ENCODE measurements around the gene RHBDL3.
A peak's percentile ranks its signal among the peaks of the same experiment; 100 is the strongest.
"Not testable (repeated sequence)": the region's sequence is repeated elsewhere in the genome, so short reads cannot be mapped to it uniquely, and the experiment has no call there.

Gene RHBDL3

DNA sequence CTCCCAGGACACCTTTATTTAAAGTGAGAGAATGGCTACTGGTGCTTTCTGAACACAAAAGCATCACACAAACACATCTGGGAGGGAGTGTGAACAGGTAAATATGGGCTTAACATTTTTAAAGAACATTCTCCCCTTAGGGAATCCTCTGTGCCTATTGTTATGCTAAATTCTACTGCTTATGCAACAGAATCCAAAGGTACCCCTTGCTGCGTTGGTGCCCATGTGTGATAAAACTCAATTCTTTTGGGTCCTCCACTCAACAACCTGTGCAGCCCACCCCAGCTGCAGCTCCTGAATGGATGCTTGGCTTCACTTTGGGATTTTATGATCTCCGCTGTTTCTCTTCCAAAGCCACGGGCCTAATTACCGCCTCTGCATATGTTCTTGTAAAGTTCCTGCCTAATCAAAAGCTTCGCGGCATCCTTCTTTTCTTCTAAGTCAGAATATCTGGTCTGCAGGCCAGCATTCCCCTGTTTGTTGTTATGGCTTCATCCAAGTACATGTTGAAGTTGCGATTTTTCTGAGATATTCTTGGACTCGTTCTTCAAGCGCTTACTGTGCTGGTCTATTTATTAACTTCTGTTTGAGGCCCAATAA lies 23.9 kb downstream of the RHBDL3 start:
- DNase-seq (ENCODE audit: low spot score): no peak

DNA sequence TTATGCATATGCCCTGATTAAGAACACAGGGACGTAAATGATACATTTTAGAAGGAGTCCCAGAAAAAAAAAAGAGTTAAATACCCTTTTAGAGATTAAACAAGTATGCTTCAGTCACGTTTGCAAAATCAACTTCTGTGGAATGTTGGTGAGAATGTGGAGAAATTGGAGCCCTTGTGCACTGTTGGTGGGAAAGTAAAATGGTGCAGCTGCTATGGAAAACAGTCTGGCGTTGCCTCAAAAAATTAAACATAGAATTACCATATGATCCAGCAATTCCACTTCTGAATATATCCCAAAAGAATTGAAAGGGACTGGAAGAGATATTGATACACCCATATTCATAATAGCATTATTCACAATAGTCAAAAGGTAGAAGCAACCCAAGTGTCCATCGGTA lies 26.5 kb downstream of the RHBDL3 start:
- DNase-seq (ENCODE audit: low spot score): no peak

DNA sequence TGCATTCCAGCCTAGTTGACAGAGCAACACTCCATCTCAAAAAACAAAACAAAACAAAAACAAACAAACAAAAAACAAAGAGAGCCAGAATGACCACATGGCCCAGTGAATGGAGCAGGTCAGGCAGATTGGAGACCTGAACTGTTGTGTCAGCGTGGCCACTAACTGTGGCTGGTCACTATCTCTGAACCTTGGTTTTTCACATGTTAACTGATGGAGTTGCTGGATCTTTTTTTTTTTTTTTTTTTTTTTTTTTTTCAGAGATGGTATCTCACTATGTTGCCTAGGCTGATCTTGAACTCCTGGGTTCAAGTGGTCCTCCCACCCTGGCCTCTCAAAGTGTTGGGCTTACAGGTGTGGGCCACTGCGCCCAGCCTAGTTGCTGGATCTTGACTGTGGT lies 31.8 kb downstream of the RHBDL3 start:
- no peak for DNase-seq (ENCODE audit: low spot score)

DNA sequence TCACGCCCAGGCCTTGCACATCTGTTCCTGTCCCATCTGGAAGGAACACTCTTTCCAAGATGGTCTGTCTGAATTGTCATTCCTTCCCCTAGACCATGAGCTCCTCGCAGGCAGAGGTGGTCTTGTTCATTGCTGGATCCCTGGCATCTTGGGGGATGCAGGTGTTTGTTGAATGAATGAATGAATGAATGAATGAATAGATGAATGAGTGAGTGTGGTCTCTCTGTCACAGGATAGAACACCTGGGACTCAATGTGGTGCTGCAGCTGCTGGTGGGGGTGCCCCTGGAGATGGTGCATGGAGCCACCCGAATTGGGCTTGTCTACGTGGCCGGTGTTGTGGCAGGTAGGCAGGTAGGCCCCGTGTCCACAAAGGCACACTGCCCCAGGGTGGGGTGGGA lies 32.2 kb downstream of the RHBDL3 start:
- no peak for DNase-seq (ENCODE audit: low spot score)

DNA sequence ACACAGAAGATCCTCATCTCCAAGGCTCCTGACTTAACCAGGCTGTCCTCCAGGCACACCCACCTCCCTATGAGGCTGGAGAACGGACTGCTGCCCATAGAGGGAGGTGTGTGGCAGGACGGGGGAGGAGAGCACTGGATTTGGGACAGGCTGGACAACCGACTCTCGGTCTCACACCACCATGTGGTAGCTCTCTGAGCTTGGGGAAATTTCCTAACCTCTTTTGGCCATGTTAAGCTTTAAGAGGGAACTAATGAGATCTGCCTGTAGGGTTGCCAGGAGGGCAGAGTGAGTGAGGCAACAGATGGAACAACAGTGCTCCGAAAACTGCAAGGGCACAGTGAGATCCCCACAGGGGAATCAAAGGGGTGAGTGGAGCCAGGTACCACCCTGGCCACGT lies 32.7 kb downstream of the RHBDL3 start:
- DNase-seq (ENCODE audit: low spot score): peak; percentile 34

DNA sequence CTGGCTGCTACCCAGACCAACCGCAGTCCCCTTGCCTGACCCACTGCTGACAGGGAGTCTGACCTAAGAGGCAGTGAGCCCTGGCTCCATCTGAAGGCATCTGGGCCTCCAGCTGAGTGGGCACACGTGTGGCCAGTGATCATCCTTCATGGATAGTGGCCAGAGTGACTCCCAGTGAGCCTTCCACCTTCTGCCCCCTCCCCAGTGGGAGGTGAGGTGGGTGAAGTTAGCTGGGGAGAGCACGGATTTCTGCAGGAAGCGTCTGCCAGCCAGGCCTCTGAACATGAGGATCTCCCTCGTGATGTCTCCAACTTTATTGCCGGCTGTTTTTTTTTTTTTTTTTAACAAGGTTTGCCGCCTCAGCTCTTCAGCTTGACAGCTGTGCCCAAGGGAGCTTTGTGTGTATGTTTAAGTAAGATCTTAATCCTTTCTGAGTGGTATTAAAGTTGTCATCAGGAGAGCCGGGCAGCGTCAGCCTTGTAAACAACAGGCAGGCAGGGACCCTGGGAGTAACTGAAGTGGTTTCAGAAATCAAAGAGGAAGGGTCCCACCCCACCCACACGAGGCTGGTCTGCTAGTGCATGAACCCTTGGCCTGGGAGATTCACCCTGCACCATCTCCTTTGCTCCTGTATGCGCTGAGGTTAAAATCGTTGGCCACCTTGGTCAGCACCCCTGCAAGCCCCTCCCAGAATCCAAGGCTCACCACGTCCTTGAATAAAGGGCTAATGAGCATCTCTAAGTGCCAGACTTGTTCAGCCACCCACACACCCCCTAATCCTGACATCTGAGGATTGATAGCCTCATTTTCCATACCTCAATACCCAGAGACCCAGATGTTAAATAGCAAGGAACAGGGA lies 33.3 kb downstream of the RHBDL3 start:
- no peak for DNase-seq (ENCODE audit: low spot score)

DNA sequence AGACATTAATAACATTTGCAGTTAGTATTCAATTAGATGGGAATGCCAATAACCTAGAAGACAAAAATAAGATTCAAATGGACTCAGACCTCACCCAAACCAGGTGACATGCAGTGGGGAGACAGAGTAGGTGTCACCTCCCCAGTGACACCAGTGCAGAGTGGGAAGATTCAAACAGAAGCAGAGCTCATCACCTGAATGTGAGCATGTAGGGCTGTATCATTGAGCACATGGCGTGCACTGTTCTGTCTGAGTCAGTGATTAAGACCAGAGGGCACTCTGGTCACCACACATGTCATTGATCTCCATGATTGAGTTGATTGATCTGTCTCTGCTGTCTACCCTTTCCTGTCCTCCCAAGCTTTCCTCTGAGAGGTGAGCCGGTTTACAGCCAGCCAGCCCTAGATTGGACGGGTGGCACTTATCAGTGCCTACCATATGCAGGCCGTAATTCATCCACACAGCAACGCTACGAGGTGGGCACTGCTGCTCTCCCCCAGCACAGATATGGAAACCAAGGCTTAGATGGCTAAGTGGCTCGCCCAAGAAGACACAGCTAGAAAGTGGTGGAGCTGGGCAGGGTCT lies 34.0 kb downstream of the RHBDL3 start:
- DNase-seq (ENCODE audit: low spot score): no peak

DNA sequence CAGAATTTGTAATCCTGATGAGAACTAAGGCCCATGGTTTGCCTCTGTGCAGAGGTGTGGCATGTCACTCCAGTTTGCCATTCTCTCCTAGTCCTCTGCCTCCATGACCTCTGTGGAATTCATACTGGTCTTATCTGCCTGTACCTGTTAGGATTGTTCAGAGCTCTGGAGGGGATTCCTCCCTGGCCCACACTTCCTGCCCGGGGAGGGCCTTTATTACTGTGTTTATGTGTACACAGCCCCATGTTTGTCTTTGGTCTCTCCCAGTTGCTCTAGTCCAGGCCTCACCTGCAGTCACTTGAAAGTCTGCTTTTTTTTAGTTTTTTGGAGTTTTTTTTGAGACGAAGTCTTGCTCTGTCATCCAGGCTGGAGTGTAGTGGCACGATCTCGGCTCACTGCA lies 36.4 kb downstream of the RHBDL3 start:
- DNase-seq (ENCODE audit: low spot score): no peak

DNA sequence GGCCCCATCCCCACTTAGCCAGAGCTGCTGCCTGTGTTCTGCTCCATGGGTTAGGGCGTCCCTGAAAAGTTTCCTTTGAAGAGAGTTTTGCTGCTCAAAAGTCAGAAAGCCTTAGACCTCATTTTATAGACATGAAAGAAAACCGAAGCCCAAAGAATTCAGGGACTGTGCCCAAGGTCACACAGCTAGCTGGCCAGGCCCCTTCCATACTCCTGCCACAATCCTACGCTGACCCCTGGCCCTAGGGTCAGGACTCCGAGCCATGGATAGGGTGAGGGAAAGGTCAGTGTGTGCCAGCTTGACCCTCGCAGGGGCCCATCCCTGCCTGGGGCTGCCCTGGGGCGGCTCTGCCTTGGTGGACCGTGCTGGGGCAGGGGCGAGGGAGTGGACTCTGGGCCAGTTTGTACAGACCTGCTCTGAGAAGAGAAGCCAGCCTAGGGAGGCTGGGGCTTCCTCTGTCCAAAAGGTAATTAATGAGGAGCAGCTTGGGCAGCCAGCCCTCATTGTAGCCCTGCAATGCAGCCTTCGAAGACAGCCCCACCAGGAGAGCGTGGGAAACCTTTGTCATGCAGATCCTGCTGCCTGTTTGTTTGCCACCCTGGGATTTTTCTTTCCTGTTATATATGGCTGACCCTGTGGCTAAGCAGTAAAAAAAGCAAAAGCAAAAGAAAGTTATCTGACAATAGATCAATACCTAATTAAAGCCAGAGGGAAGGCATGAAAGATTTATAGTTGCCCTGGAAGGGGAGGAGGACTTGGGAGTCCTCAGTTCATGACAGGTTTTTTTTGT lies 37.4 kb downstream of the RHBDL3 start:
- DNase-seq (ENCODE audit: low spot score): no peak

DNA sequence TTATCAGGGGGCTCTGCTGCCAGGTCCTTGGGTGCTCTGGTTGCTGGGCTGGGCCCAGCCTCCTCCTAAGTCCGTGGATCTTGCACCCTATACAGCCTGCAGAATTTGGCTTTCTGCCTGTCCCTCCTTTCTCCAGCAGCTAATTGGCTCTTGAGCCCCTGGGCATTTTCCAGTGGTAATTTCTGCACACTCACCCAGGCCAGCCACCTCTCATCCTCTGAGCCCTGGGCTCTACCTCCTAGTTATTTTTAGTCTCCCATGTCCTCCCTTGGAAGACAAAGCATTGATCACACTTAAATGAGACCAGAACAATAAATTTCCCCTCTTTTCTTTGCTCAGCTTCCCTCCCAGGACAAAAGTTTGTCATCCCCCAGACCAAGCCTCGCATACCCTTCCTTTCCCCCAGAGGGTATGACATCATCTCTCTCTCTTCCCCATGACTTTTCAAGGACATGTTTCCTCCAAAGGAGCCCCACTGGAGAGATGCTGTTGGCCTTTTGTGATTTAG lies 38.2 kb downstream of the RHBDL3 start:
- no peak for DNase-seq (ENCODE audit: low spot score)

DNA sequence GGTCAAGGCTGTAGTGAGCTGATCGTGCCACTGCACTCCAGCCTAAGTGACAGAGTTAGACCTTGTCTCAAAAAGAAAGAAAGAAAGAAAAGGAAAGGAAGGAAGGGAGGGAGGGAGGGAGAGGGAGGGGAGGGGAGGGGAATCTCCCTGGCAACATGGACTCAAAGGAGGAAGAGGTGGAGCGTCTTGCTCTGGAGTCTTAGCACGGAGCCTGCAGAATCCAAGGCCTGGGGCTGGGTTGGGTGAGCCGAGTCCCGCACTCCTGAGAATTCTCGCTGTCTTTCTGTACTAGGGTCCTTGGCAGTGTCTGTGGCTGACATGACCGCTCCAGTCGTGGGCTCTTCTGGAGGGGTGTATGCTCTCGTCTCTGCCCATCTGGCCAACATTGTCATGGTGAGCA lies 39.4 kb downstream of the RHBDL3 start:
- no peak for DNase-seq (ENCODE audit: low spot score)

DNA sequence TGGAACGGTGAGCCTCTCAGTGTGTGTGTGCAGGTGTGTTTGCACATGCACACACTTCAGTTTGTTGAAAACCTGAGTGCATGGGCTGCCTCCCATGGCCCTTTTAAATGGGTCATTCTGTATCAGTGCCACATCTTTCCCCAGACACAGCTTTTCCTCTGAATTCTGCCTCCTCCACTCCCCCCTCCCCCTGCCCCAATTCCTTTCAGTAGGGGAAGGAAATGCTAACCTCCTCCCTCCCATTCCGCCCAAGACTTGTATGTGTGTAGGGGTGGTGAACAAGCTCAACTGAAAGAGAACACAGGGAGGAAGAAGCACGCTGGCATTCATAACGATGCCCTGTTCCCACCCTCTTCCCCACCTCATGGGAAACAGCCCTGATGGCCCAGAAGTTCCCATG lies 42.0 kb downstream of the RHBDL3 start:
- DNase-seq (ENCODE audit: low spot score): no peak

DNA sequence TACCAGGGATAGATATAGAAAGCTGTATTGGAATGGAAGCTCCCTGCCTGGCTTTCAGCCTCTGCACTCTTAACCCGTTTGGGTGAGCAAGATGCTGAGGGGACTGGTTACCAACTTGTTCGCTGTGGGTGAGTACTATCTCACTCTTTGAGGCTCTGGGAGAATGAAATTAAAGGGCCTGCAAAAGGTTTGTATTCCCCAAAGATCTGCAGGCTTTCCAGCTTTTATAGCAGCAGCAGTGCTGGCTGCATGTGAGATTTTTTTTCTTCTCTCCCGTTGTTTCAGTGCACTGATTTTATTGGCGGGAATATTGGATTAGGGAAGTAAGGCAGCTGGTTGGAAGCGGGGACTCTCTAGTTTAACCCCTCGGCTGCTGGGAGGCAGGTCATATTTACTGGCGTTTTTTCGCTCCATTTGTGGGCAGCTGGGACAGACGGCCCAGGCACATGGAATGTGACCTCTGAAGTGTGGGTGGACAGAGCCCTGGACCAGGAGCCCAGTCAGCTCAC lies 45.5 kb downstream of the RHBDL3 start:
- DNase-seq (ENCODE audit: low spot score): no peak

DNA sequence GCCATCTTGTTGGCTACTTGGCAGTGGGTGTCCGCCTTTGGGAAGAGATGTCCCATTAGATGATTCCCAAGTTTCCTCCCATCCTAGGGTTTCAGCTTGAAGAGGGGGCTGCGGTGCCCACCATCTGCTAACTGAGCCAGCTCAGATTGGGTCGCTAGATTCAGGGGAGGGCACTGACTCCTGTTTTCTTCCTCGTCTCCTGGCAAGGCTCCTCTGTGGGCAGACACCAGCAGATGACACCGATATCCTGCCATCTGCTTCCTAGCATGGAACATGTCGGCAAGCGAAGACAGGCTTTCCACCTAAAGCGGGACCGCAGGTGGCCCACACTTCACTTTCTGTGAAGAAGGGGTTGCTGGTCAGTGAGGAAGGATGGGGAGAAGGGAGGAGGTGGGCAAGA lies 49.0 kb downstream of the RHBDL3 start:
- no peak for DNase-seq (ENCODE audit: low spot score)

DNA sequence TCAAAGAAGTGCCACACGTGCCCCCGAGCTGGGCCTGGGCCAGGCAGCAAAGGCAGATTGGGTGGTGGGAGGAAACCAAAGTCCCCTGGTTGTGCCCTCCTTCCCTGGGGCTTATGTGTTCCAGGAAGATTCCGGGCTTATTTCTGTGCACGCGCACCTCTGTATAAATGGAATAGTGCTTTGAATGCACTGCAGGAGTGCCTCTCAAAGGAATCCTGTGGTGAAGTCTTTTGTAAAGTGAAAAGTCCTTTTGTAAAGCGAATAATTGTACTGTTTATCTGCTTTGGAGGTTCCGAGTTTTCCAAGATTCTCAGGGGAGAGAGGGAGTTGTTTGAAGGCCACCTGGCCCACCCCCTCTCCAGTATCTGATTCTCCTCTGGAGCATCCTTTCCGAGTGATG lies 49.5 kb downstream of the RHBDL3 start:
- DNase-seq (ENCODE audit: low spot score): no peak

DNA sequence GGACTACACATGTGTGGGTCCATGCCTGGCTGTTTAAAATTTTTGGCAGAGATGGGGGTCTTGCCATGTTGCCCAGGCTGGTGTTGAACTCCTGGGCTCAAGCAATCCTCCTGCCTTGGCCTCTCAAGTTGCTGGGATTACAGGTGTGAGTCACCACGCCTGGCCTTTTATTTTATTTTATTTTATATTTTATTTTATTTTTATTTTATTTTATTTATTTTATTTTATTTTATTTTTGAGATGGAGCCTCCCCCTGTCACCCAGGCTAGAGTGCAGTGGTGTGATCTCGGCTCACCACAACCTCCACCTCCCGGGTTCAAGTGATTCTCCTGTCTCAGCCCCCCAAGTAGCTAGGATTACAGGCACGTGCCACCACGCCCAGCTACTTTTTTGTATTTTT lies 51.0 kb downstream of the RHBDL3 start:
- not testable (repeated sequence) for DNase-seq (ENCODE audit: low spot score)

DNA sequence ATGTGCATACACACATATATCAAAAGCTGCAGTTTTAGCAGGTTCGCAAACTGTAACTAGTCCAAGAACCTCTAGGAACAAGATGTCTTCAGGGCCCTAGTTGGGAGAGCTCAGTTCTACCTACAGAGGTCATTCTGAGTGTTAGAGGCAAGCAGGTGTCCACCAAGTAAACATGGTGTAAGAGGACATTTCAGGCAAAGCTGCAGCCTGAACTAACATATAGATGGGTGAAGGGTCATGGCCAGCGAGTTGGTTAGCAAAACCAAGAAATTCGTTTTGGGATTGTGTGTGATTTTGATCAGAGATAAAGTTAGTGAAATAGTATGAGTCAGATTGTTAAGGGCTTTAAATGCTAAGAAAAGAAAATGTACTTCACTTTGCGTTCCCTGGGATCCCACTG lies 51.7 kb downstream of the RHBDL3 start:
- no peak for DNase-seq (ENCODE audit: low spot score)

DNA sequence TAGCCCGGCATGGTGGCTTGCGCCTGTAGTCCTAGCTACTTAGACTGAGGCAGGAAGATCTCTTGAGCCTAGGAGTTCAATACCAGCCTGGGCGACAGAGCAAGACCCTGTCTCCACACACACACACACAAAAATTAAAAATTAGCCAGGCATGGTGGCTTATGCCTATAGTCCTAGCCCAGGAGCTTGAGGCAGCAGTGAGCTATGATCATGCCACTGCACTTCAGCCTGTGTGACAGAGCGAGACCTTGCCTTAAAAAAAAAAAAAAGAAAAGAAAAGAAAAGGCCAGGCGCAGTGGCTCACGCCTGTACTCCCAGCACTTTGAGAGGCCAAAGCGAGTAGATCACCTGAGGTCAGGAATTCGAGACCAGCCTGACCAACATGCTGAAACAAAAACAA lies 52.4 kb downstream of the RHBDL3 start:
- no peak for DNase-seq (ENCODE audit: low spot score)

DNA sequence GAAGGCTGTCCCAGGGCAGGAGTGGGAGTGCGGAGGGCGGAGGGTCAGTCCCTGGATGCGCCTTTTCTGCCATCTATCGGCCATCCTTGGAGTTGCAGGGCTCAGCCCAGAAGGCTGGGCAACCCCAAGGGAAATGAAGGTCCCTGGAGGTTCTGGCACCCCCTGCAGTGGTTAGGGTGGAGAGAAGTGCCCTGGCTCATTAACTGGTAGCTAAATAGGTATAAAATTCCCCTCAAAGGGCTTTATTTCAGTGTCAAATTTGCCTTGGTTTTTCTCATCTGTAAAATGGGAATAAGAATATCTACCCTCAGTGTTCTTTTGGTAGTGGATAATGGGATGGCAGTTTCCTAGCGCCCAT lies 53.9 kb downstream of the RHBDL3 start:
- peak; percentile 87 for DNase-seq (ENCODE audit: low spot score)

DNA sequence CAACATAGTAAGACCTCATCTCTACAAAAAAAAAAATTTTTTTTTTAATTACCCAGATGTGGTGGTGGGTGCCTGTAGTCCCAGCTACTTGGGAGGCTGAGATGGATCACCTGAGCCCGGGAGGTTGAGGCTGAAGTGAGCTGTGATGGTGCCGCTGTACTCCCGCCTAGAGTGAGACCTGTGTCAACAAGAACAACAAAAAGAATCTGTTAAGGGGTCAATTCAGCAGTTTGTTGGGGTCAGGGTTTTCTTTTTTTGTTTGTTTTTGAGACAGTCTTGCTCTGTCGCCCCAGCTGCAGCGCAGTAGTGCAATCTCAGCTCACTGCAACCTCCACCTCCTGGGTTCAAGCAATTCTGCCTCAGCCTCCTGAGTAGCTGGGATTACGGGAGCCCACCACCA lies 54.4 kb downstream of the RHBDL3 start:
- not testable (repeated sequence) for DNase-seq (ENCODE audit: low spot score)

DNA sequence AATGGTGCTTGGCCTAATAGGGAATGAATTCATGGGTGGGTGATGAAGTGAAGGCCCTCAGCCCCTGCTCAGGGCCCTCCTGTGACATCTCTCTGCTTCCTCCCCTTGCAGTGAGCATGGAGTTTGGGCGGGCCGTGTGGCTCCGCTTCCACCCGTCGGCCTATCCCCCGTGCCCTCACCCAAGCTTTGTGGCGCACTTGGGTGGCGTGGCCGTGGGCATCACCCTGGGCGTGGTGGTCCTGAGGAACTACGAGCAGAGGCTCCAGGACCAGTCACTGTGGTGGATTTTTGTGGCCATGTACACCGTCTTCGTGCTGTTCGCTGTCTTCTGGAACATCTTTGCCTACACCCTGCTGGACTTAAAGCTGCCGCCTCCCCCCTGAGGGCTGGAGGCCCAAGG lies 55.2 kb downstream of the RHBDL3 start:
- no peak for DNase-seq (ENCODE audit: low spot score)

DNA sequence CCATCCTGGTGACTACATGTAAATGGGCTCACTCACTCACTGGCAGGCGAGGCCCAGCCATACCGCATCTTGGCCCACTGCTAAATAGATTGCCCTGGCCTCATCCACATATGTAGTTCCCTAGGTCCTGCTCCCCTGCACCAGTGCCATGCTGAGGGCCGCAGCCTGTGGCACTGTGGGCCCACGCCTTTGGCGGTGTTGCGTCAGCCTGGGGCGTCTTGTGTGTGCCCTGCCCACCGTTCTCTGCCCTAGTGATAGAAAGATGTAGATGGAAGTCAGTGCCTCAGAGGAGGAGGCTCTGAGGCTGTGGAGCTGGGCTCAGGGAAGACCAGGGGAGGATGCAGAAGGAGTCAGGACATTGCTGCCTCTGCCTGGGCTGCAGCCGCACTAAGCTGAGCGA lies 57.4 kb downstream of the RHBDL3 start:
- DNase-seq (ENCODE audit: low spot score): no peak

Measured in AG08395 (cell line).